RKO (cell line): Measurements from ENCODE around the gene SLC7A8.
A peak's percentile ranks its signal among the peaks of the same experiment; 100 is the strongest.
"Not testable (repeated sequence)": the region's sequence is repeated elsewhere in the genome, so short reads cannot be mapped to it uniquely, and the experiment has no call there.

Source experiments
- DNase-seq: peaks from one replicate; pipeline ENCODE4 v3.0.0-alpha.2; 2016; ENCODE audit warnings: low spot score

Gene SLC7A8

GRCh38 chr14:23113431-23114119 is 69.9 kb downstream of the SLC7A8 start:
- no peak for DNase-seq

GRCh38 chr14:23112359-23113178 is 70.9 kb downstream of the SLC7A8 start:
- DNase-seq = no peak

- DNase-seq = no peak
Observed at GRCh38 chr14:23110579-23111365, 72.7 kb downstream of the SLC7A8 start.

- DNase-seq = no peak
Observed at GRCh38 chr14:23109769-23110168, 73.7 kb downstream of the SLC7A8 start.

- DNase-seq = not testable (repeated sequence)
Observed at GRCh38 chr14:23108169-23108568, 75.3 kb downstream of the SLC7A8 start.

GRCh38 chr14:23107620-23108019 is 75.8 kb downstream of the SLC7A8 start:
- not testable (repeated sequence) for DNase-seq

GRCh38 chr14:23106747-23107045 is 76.8 kb downstream of the SLC7A8 start:
- DNase-seq = no peak

- DNase-seq = no peak
Observed at GRCh38 chr14:23105348-23105824, 78.1 kb downstream of the SLC7A8 start.

- no peak for DNase-seq
Observed at GRCh38 chr14:23104591-23105347, 78.7 kb downstream of the SLC7A8 start, which contains the start of gene CIROP. Gene CIROP, minus strand, starts transcription at chr14:23104989. Its CDS starts 69 bp downstream, at chr14:23104920.

GRCh38 chr14:23104070-23104590 is 79.3 kb downstream of the SLC7A8 start:
- no peak for DNase-seq

- no peak for DNase-seq
Observed at GRCh38 chr14:23103581-23103980, 79.9 kb downstream of the SLC7A8 start.

GRCh38 chr14:23102801-23103200 is 80.7 kb downstream of the SLC7A8 start:
- no peak for DNase-seq

GRCh38 chr14:23101986-23102625 is 81.4 kb downstream of the SLC7A8 start:
- no peak for DNase-seq

- DNase-seq = no peak
Observed at GRCh38 chr14:23101213-23101970, 82.1 kb downstream of the SLC7A8 start.

GRCh38 chr14:23099212-23099861 is 84.1 kb downstream of the SLC7A8 start:
- DNase-seq = no peak

GRCh38 chr14:23097786-23098185 is 85.7 kb downstream of the SLC7A8 start:
- DNase-seq = no peak

- peak; percentile 99 for DNase-seq
Observed at GRCh38 chr14:23095196-23096108, 88.0 kb downstream of the SLC7A8 start, which contains the start of gene C14orf119. Gene C14orf119, plus strand, starts transcription at chr14:23095505. Its CDS starts 2,154 bp downstream, at chr14:23097659.

- DNase-seq = peak; percentile 88
Observed at GRCh38 chr14:23094666-23095195, 88.7 kb downstream of the SLC7A8 start, which contains the start of gene ACIN1. Gene ACIN1, minus strand, starts transcription at chr14:23095136. Its CDS starts 24 bp downstream, at chr14:23095112.
